IPS-18a (cell line): Measurements from ENCODE around the gene KDM6B.

Experiments used
- H3K27ac ChIP-seq: one replicate; pipeline ENCODE4 v1.5.1; 2013; ENCODE audit warnings: low read length
- H3K27me3 ChIP-seq: one replicate; pipeline ENCODE4 v1.6.1; 2013; ENCODE audit warnings: mild to moderate bottlenecking, low read length; ENCODE audit not compliant: control insufficient read depth, insufficient read depth
- H3K36me3 ChIP-seq: one replicate; pipeline ENCODE4 v1.6.1; 2013; ENCODE audit warnings: low read depth, low read length; ENCODE audit not compliant: control insufficient read depth
- H3K4me1 ChIP-seq: one replicate; pipeline ENCODE4 v1.6.1; 2013; ENCODE audit warnings: low read depth, low read length; ENCODE audit not compliant: control insufficient read depth
- H3K4me3 ChIP-seq: one replicate; pipeline ENCODE4 v1.5.1; 2013; ENCODE audit warnings: low read length
- H3K9ac ChIP-seq: one replicate; pipeline ENCODE4 v1.6.1; 2013; ENCODE audit warnings: mild to moderate bottlenecking, low read length, moderate library complexity
- H3K9me3 ChIP-seq: one replicate; pipeline ENCODE4 v1.6.1; 2013; ENCODE audit warnings: low read depth, low read length; ENCODE audit not compliant: control insufficient read depth

The KDM6B gene

DNA sequence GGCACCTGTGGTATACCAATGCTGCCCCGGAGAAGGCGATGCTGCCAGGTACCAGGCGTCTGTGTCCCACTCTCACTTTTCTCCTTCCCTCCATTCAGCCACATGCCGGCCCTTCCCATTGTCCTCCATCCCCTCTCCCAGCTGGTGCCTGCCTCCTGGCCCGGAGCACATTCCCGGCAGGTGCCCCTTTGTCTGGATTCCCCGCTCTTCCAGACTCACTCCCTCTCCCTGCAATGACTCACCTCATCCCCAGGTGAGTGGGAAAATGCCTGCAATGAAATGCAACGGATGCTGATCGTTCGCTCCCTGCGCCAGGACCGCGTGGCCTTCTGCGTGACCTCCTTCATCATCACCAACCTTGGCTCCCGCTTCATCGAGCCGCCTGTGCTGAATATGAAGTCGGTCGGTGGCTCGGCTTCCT lies 10.4 kb upstream of the KDM6B start:
- H3K27me3 ChIP-seq: peaks cover 20% of the 10 kb centered on the region
- no peak overlapping the region for H3K4me3 ChIP-seq
- H3K9ac ChIP-seq: no peak overlapping the region
- no peak overlapping the region for H3K27ac ChIP-seq
- peaks cover 3% of the 10 kb centered on the region for H3K4me1 ChIP-seq
- H3K36me3 ChIP-seq: no peaks in the 10 kb centered on the region
- no peaks in the 10 kb centered on the region for H3K9me3 ChIP-seq

DNA sequence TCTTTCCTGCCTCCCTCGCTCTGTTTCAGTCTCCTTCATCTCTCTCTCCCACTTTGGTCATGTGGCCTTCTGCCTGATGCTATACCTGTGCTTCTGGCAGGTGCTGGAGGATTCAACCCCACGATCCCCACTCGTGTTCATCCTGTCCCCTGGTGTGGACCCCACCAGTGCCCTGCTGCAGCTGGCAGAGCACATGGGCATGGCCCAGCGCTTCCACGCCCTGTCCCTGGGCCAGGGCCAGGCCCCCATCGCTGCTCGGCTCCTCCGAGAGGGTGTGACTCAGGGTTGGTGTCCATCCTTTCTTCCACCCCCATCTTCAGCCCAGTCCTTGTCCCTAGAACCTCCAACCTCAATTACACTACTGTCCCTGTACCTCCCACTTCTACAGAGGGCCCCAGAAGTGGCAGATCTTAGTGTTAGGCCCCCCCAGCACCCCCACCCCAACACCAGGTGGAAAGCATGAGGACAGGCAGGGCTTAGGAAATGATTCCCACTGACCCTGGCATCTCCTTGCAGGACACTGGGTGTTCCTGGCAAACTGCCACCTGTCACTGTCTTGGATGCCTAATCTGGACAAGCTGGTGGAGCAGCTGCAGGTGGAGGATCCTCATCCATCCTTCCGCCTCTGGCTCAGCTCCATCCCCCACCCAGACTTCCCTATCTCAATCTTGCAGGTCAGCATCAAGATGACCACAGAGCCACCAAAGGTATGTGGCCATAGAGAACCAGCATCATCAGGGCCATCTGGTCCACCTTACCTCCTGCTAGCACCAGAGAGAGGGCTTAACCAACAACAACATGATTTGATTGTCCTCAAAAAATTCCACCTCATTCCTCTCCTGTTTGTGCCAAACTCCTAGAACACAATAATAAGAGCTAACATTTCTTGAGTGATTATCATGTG lies 9.7 kb upstream of the KDM6B start:
- H3K9ac ChIP-seq: no peak overlapping the region

DNA sequence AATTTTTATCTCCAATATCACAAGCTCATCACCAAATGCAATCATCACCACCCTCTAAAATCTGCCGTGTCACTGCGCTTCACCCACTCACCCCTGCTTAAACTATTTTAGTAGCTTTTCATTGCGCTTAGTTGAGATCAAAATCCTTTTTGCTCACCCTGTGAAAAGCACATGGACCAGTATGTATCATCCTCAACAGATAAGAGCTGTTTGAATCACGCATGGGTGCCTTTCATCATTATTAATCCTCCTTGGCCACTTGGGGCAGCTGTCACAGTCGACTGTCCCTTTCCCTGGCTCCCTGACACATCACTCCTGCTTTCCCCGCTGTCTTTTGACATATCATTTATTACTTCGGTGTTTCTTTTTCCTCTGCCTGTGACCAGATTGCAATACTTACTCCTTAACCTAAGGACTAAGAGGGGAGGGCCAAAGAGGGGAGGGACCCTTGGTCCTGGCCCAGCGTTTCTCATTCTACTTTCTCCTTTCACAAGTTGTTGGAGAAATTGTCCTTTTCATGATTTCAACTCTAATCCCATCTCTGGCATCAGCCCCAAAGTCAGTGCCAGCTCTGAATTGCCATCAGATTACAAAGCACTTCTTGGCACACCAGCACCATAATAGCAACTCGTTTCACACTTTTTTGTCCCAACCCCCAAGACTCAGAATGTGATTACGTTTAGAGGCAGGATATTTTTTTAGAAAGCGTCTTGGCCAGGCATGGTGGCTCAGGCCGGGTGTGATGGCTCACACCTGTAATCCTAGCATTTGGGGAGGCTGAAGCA lies 8.6 kb upstream of the KDM6B start:
- Histone ChIP-seq H3K36me3 (no peaks in the 10 kb centered on the region), H3K9me3 (no peaks in the 10 kb centered on the region), H3K27me3 (peaks cover 21% of the 10 kb centered on the region), H3K4me3 (no peak overlapping the region), H3K27ac (no peak overlapping the region), H3K4me1 (peaks cover 3% of the 10 kb centered on the region), H3K9ac (no peak overlapping the region)

More for the DNA sequence above, 9.7 kb upstream of the KDM6B start:
- H3K4me3 ChIP-seq: no peak overlapping the region
- no peaks in the 10 kb centered on the region for H3K36me3 ChIP-seq
- H3K4me1 ChIP-seq: peaks cover 3% of the 10 kb centered on the region
- no peak overlapping the region for H3K27ac ChIP-seq
- no peaks in the 10 kb centered on the region for H3K9me3 ChIP-seq
- H3K27me3 ChIP-seq: peaks cover 20% of the 10 kb centered on the region

DNA sequence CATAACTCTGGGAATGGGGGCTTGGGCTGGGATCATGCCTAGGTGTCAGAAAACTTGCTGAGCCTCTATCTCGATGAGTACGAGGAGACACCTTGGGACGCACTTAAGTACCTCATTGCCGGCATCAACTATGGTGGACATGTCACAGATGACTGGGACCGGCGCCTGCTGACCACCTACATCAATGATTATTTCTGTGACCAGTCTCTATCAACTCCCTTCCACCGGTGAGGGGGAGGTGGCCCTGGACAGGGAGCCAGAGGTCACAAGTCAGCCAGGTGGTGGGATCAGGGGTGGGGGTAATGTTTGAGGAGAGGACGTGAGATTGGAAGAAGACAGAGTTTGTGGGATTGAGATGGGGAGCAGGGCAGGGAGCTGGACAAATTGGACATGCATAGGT lies 3.4 kb upstream of the KDM6B start:
- Histone ChIP-seq H3K9ac (no peak overlapping the region), H3K36me3 (no peaks in the 10 kb centered on the region), H3K27ac (no peak overlapping the region), H3K27me3 (peaks cover 33% of the 10 kb centered on the region), H3K9me3 (no peaks in the 10 kb centered on the region), H3K4me3 (no peak overlapping the region), H3K4me1 (peaks cover 6% of the 10 kb centered on the region)

DNA sequence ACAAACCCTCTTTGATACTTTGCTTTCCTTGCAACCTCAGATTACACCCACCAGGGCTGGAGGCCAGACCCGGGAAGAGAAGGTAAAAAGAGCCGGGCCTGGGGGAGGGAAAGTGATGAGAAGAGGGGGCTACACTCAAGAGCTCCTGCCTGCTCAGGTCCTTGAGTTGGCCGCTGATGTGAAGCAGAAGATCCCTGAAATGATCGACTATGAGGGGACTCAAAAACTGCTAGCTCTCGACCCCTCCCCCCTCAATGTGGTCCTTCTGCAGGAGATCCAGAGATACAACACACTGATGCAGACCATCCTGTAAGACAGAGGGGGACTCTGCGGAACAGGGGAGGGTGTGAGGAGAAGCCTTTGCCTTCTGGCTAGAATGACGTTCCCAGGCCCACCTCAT lies 2.8 kb upstream of the KDM6B start:
- Histone ChIP-seq H3K27ac (no peak overlapping the region), H3K9me3 (no peaks in the 10 kb centered on the region), H3K9ac (no peak overlapping the region), H3K4me1 (peaks cover 6% of the 10 kb centered on the region), H3K27me3 (peaks cover 33% of the 10 kb centered on the region), H3K4me3 (no peak overlapping the region), H3K36me3 (no peaks in the 10 kb centered on the region)

DNA sequence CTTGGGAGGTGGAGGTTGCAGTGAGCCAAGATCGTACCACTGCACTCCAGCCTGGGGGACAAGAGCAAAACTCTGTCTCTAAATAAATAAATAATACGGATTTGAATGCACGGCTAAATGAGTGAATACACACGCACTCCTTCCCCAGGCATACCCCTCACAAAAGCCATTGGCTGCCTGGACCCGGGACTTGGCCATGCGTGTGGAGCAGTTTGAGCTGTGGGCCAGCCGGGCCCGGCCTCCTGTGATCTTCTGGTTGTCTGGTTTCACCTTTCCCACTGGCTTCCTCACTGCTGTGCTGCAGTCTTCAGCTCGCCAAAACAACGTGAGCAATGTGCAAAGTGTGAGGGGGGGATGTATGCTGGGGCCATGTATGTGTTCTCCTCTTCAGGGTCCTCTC lies 1.6 kb upstream of the KDM6B start:
- Histone ChIP-seq H3K4me3 (no peak overlapping the region), H3K9ac (no peak overlapping the region), H3K27me3 (peaks cover 33% of the 10 kb centered on the region), H3K27ac (no peak overlapping the region), H3K9me3 (no peaks in the 10 kb centered on the region), H3K36me3 (no peaks in the 10 kb centered on the region), H3K4me1 (peaks cover 11% of the 10 kb centered on the region)

DNA sequence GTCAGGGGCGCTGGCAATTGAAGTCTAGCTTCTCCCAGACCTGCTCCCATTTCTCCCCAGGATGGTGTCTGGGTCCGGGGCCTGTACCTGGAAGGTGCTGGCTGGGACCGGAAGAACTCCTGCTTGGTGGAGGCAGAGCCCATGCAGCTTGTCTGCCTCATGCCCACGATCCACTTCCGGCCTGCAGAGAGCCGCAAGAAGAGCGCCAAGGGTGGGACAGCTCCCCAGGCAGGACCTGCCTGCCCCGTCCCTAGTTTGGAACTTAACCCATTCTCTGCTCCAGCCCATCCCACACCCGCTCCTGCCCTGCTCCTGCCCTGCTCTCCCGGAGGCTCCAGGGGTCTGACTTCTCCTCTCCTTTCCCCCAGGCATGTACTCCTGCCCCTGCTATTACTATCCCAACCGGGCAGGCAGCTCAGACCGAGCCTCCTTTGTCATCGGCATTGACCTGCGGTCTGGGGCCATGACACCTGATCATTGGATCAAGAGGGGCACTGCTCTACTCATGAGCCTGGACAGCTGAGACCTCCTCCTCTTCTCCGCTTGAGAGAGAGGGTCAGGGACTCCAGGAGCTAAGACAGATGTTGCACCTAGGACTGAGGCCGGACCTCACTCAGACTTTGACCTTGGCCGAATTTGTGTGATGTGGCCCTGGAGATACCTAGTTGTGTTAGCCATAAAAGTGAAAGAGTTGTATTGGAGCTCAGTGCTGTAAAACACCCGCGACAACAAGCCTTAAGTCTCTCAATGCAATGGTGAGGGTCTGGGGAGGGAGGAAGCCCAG lies 814 bp upstream of the KDM6B start:
- no peaks in the 10 kb centered on the region for H3K9me3 ChIP-seq
- H3K9ac ChIP-seq: no peak overlapping the region
- peak overlapping the region; percentile 58 for H3K4me3 ChIP-seq
- H3K36me3 ChIP-seq: no peaks in the 10 kb centered on the region
- H3K27me3 ChIP-seq: peaks cover 33% of the 10 kb centered on the region
- no peak overlapping the region for H3K27ac ChIP-seq
- H3K4me1 ChIP-seq: peaks cover 16% of the 10 kb centered on the region

DNA sequence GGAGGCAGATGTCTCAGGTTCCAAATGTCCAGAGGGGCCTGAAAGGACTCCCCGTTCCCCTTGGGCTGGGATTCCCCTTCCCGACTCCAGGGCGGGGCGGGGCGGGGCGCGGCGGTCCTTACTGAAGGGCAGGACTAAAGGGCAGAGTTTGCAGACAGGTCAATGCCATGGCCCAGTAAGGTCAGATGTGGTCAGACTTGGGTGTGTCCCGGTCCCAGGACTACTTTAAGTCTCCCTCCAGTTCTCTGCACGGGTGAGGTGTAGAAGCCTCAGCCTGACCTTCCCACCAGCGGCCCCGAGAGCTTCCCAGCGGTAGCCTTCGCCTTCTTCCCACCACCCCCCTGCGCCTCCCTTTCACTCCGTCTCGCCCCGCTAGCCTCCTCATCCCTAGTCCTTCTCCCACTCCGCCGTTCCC lies 532 bp downstream of the KDM6B start:
- Histone ChIP-seq H3K4me1 (peaks cover 22% of the 10 kb centered on the region), H3K36me3 (no peaks in the 10 kb centered on the region), H3K9ac (peak overlapping the region; percentile 47), H3K27ac (no peak overlapping the region), H3K27me3 (peaks cover 44% of the 10 kb centered on the region), H3K4me3 (peak overlapping the region; percentile 58), H3K9me3 (no peaks in the 10 kb centered on the region)

DNA sequence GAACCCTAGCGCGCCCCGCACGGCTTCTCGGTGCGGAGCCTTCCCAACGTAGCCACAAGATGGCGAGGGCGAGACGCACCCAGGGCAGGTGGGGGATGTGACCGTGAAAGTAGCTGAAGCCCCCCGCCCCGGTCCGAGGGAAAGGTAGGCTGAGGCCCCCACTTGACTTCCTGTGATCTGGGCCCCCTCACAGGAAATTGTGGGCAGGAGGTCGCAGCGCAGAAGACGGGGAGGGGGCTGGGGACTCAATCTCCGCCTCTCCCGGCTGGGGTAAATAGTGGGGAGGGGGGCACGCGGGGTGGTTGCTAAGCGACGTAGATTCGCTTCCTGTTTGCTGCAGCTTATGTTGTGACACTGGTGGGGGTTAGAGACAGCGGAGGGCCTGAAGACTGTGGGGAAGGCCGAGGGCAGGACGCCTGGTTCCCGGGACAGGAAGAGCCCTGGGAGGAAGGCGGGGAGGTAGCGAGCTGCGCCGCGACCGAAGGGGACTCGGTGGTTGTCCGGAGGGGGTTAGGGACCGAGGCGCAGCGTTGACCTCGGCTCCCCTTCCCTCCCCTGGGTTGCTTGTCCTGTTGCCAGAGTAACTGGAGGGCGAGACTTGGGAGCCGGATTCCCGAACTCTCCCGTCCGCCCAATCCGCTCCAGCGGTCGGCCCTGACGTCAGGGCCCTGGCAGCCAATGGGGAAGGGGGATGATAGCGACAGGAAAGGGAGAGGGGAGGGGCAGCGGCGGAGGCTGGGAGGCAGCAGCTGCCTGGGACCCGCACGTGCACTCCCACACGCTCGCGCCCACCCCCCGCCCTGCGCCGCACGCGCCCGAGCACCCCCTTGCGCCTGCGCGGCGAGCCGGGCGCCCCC lies 1.2 kb downstream of the KDM6B start:
- peak overlapping the region; percentile 83 for H3K4me3 ChIP-seq
- peaks cover 50% of the 10 kb centered on the region for H3K27me3 ChIP-seq
- no peaks in the 10 kb centered on the region for H3K9me3 ChIP-seq
- H3K36me3 ChIP-seq: no peaks in the 10 kb centered on the region
- peak overlapping the region; percentile 19 for H3K27ac ChIP-seq
- peaks cover 22% of the 10 kb centered on the region for H3K4me1 ChIP-seq
- peak overlapping the region; percentile 69 for H3K9ac ChIP-seq

DNA sequence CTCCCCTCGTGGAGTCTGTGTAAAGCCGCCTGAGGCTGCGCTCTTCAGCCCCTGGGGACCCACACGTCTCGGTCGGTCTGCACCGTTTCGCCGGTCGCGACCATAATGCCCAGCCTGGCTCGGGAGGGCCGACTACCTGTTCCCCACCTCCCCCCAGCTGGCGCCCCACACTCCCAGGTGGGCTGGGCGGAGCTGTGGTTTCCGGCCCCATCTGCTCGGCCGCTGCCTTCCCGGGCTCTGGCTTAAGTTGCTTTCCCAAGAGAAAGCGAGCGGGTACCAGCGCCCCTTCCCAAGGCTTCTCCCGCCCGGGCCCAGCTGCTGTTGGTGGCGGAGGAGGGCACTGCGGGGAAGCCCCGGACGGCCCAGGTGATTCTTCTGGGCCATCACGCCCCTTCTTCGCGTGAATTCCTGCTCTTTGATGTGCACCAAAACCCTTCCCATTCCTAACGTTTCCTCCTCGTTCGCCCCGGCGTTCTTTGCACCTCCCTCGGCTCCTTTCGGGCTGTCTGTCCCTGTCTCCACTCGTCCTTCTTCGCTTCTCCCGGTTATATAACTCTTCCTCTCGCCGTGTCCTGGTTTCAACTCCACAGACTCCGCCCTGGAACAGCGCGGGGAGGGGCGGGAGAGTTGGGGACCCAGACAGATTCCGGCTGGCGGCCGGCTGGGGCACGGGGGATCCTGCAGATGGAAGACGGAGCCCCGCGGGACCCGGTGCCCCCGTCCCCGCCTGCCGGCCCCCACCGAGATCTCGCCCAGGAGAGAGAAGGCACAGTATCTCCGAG lies 2.0 kb downstream of the KDM6B start:
- Histone ChIP-seq H3K27ac (peak overlapping the region; percentile 59), H3K4me1 (peaks cover 22% of the 10 kb centered on the region), H3K27me3 (peaks cover 51% of the 10 kb centered on the region)

More for the DNA sequence above, 2.0 kb downstream of the KDM6B start:
- Histone ChIP-seq H3K36me3 (no peaks in the 10 kb centered on the region), H3K4me3 (peak overlapping the region; percentile 83), H3K9ac (peak overlapping the region; percentile 69), H3K9me3 (no peaks in the 10 kb centered on the region)
